Subcutaneous adipose tissue (tissue), 4 donors: ENCODE results near the gene PTCH2. TPM values are rescaled to one million over a fixed set of nuclear protein-coding genes. Genes with fewer than 3 reads are reported as not detected.

ENCODE experiments used
- CTCF ChIP-seq: fragments of 450-650 bp; IDR thresholded peaks from one replicate; pipeline ENCODE4 v1.5.1; 2016; ENCODE audit warnings: low read depth, mild to moderate bottlenecking, control low read depth, antibody characterized with exemption, moderate library complexity
- total RNA-seq, 4 donors: library from RNA; depleted of rRNA; stranded (reverse); fragments of >200 nt; gene quantifications; one replicate each; pipeline ENCODE4 v1.1.0, GENCODE V29; 2016

PTCH2 gene
- total RNA-seq, 4 donors from 2014 or later = 0.66 to 1.1 (median 0.68) TPM; not detected in 1

- no peak for TF ChIP-seq CTCF
Measured at GRCh38 chr1:44812822-44813543, 30.1 kb downstream of the PTCH2 start.

DNA sequence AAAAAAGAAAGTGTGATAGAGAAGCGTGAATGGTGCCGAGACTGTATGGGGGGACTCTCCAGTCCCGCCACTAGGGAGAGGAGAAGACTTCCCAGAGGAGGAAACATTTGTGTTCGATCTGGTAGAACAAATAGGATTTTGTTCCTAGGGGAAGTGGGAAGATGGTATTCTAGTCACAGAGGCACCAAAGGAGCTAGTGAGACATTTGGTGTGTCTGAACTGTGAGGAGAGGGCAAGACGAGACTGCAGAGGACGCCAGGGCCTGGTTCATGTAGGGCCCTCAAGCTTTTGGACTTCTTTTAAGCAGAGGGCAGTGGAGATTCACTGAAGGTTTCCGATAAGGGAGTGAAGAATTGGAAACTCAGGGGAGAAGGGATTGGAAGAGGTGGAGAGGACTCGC, 31.8 kb downstream of the PTCH2 start:
- no peak for TF ChIP-seq CTCF

GRCh38 chr1:44810101-44810761, 32.8 kb downstream of the PTCH2 start:
- TF ChIP-seq CTCF = no peak

- TF ChIP-seq CTCF = no peak
Measured at GRCh38 chr1:44808938-44809917, 33.8 kb downstream of the PTCH2 start.

DNA sequence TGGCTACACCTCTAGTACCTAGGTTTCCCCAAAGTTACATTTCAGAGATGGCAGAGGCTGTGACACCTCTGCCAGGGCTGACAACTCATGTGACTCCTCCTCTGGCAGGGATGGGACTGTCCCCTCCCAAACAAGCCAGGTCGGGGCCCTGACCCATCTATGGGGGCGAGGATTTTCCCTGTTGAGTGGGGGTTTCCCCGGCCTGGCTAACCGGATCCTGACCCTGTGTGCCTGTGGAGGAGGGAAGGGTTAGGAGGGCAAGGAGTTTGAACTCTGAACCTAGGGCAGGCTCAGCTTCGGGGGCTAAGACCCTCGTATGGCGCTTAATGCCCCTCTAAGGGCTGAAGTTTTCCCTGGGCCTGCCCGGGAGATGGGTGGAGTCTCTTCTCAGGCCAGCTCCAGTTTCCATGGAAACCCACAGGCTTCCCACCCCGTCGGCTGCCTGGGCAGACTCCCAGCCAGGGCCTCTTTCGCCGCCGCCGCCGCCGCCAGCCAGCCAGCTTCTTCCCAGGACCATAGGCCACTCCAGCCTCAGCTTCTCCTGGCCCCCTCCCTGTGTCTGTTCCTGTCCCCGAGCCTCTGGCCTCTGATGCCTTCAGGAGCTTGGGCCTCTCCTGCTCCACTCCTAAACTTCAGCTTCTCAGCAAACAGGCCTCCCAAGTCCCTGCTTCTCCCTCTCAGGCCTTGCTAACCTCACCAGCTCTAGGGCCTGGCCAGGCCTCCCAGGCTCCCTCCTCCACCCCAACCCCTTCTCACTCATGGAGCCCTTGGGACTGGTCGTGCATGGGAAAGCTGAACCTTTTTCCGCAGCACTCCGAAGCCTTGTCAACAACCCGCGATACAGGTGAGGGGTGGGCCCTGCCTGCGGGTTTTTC, 34.8 kb downstream of the PTCH2 start, which contains the start of gene BTBD19:
Gene BTBD19 (plus strand): TSS at position 461 of the 875 bp plus-strand sequence. CDS start 298 bp downstream, at position 759.
- no peak for TF ChIP-seq CTCF

GRCh38 chr1:44807364-44808062, 35.5 kb downstream of the PTCH2 start:
- no peak for TF ChIP-seq CTCF
